SK-N-SH (cell line): ENCODE measurements around the gene MRC1.

Source experiments
- YY1 ChIP-seq: IDR thresholded peaks from 2 replicates; pipeline ENCODE4 v1.4.0; 2012; ENCODE audit warnings: low read depth, mild to moderate bottlenecking
- TF ChIP-seq, protein P1 (sequence below): fragments of 200-600 bp; sonication (generic); IDR thresholded peaks from 2 replicates; pipeline ENCODE4 v1.6.1; 2017; ENCODE audit warnings: antibody characterized with exemption, mild to moderate bottlenecking, moderate library complexity

DNA sequence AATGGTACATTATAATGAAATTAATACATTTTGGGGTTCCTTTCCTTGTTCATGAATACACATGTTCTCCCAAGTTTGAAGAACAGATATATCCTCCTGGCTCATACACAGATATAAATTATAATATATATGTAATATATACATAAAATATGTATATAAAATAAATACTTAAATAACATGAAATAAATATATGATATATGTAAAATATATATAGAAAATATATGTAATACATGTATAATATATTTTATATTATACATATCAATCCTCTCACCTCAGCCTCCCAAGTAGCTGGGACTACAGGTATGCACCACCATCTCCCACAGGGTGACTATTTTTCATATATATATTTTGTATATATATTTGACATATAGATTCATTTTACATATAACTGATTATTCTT lies 68.0 kb downstream of the MRC1 start:
- TF ChIP-seq, protein P1, sequence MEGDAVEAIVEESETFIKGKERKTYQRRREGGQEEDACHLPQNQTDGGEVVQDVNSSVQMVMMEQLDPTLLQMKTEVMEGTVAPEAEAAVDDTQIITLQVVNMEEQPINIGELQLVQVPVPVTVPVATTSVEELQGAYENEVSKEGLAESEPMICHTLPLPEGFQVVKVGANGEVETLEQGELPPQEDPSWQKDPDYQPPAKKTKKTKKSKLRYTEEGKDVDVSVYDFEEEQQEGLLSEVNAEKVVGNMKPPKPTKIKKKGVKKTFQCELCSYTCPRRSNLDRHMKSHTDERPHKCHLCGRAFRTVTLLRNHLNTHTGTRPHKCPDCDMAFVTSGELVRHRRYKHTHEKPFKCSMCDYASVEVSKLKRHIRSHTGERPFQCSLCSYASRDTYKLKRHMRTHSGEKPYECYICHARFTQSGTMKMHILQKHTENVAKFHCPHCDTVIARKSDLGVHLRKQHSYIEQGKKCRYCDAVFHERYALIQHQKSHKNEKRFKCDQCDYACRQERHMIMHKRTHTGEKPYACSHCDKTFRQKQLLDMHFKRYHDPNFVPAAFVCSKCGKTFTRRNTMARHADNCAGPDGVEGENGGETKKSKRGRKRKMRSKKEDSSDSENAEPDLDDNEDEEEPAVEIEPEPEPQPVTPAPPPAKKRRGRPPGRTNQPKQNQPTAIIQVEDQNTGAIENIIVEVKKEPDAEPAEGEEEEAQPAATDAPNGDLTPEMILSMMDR = no peak
- no peak for TF ChIP-seq YY1
